ENCODE results near the gene RPUSD4. TPM values are rescaled to one million over a fixed set of nuclear protein-coding genes. Genes with fewer than 3 reads are reported as not detected.
"Not testable (repeated sequence)": the region's sequence is repeated elsewhere in the genome, so short reads cannot be mapped to it uniquely, and the experiment has no call there.

RPUSD4 gene
- polyA plus RNA-seq, 1 of the 3 experiments (the other 2 are of a cell fraction): 18.0 TPM

DNA sequence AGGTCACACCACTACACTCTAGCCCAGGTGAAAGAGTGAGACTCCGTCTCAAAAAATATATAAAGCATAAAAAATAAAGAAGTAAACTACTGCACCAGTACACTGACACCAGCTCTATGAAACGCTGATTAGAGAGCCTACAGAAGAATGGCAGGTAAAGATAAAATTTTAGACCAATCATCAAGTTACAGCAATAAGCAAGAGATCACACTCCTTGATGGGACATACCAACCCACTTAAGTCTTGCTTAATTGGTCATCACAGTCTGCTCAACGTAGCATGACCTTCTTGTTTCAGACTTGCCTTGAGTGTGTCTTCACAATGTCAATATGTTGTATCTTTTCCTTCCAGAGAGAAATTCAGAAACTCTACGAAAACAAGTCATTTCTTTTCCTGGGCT lies 44.8 kb upstream of the RPUSD4 start:
- H3K9me2 ChIP-seq: no peaks in the 10 kb centered on the region
- WGBS (ENCODE audit: low lambda C conversion rate): 94% methylated on average over 4 of the region's 4 CpGs
- H4K20me1 ChIP-seq (ENCODE audit: insufficient read depth): no peaks in the 10 kb centered on the region
- DNase-seq: no peak
- H3K4me2 ChIP-seq: no peak overlapping the region
- no peak overlapping the region for H3K9ac ChIP-seq
- H3K9me3 ChIP-seq: no peaks in the 10 kb centered on the region
- ChIA-PET CTCF (no interaction called here), POLR2A (no interaction called here)
- H2AFZ ChIP-seq (ENCODE audit: low read depth): no peak overlapping the region
- no peak for TF ChIP-seq MAX (IDR thresholded peaks at IDR 0.05; ENCODE audit: low read depth)
- TF ChIP-seq, protein P1, sequence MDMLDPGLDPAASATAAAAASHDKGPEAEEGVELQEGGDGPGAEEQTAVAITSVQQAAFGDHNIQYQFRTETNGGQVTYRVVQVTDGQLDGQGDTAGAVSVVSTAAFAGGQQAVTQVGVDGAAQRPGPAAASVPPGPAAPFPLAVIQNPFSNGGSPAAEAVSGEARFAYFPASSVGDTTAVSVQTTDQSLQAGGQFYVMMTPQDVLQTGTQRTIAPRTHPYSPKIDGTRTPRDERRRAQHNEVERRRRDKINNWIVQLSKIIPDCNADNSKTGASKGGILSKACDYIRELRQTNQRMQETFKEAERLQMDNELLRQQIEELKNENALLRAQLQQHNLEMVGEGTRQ (IDR thresholded peaks at IDR 0.05; ENCODE audit: borderline replicate concordance, low read depth, low read length): no peak
- TF ChIP-seq, protein P2, sequence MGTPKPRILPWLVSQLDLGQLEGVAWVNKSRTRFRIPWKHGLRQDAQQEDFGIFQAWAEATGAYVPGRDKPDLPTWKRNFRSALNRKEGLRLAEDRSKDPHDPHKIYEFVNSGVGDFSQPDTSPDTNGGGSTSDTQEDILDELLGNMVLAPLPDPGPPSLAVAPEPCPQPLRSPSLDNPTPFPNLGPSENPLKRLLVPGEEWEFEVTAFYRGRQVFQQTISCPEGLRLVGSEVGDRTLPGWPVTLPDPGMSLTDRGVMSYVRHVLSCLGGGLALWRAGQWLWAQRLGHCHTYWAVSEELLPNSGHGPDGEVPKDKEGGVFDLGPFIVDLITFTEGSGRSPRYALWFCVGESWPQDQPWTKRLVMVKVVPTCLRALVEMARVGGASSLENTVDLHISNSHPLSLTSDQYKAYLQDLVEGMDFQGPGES (IDR thresholded peaks at IDR 0.05; ENCODE audit: low read depth, low read length): no peak
- no peak for TF ChIP-seq MXI1 (IDR thresholded peaks at IDR 0.05; ENCODE audit: low read depth, low read length)
- no peak for TF ChIP-seq PBX3 (IDR thresholded peaks at IDR 0.05)
- no peak for TF ChIP-seq RCOR1 (IDR thresholded peaks at IDR 0.05; ENCODE audit: low read length)
- TF ChIP-seq POLR2AphosphoS5 (IDR thresholded peaks at IDR 0.05; ENCODE audit: low read depth, low read length): no peak
- TF ChIP-seq ELF1 (IDR thresholded peaks at IDR 0.05): no peak
- no peak for TF ChIP-seq RXRA (IDR thresholded peaks at IDR 0.05; ENCODE audit: borderline replicate concordance, low read depth)
- TF ChIP-seq RFX5 (IDR thresholded peaks at IDR 0.05; ENCODE audit: low read length): no peak
- no peak for TF ChIP-seq SMC3 (IDR thresholded peaks at IDR 0.05; ENCODE audit: low read depth, low read length)
- TF ChIP-seq, protein P3, sequence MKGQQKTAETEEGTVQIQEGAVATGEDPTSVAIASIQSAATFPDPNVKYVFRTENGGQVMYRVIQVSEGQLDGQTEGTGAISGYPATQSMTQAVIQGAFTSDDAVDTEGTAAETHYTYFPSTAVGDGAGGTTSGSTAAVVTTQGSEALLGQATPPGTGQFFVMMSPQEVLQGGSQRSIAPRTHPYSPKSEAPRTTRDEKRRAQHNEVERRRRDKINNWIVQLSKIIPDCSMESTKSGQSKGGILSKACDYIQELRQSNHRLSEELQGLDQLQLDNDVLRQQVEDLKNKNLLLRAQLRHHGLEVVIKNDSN (IDR thresholded peaks at IDR 0.05; ENCODE audit: borderline replicate concordance, low read depth): no peak
- TF ChIP-seq NRF1 (IDR thresholded peaks at IDR 0.05; ENCODE audit: low read depth, low read length): no peak
- TF ChIP-seq EZH2phosphoT487 (IDR thresholded peaks at IDR 0.05; ENCODE audit: borderline replicate concordance, low read depth): no peak
- no peak for TF ChIP-seq ZBTB33 (IDR thresholded peaks at IDR 0.05; ENCODE audit: borderline replicate concordance, low read depth)
- no peaks in the 10 kb centered on the region for H3K27me3 ChIP-seq (ENCODE audit: insufficient read depth)
- no peaks in the 10 kb centered on the region for H3K79me2 ChIP-seq (ENCODE audit: insufficient read depth)
- H3K36me3 ChIP-seq (replicated peaks in 1 of 2; ENCODE audit: control insufficient read depth in 1 of 2, insufficient read depth in 2 of 2, low read length in 1 of 2): peaks cover 23 to 37% of the 10 kb centered on the region in 2 experiments
- H3F3A ChIP-seq (replicated peaks; ENCODE audit: insufficient read depth): peaks cover 23% of the 10 kb centered on the region
- no peak overlapping the region for H3K27ac ChIP-seq (ENCODE audit: low read depth in 2 of 2, low read length in 1 of 2)
- peaks cover 3 to 8% of the 10 kb centered on the region in 2 experiments; a peak in 3 of 4 replicates for H3K4me1 ChIP-seq (ENCODE audit: control insufficient read depth in 1 of 2, insufficient read depth in 2 of 2, low read depth in 1 of 2, low read length in 1 of 2)
- no peak overlapping the region for H3K4me3 ChIP-seq (ENCODE audit: low read depth in 2 of 2, low read length in 1 of 2)

DNA sequence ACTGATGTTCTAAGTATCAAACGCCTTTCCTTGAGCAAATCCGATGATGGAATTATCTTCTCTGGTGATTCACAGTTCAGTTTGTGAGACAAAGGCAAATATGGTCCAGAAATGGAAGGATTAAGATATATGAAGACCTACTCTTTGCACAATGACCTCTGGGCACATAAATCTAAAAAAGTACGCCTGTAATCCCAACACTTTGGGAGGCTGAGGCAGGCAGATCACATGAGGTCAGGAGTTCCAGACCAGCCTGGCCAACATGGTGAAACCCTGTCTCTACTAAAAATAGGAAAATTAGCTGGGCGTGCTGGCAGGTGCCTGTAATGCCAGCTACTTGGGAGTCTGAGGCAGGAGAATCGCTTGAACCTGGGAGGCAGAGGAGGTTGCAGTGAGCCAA lies 44.1 kb upstream of the RPUSD4 start:
- POLR2A ChIA-PET; H3K27me3 ChIP-seq (ENCODE audit: insufficient read depth); H3K9me2 ChIP-seq; CTCF ChIA-PET; H3K27ac ChIP-seq (ENCODE audit: low read depth in 2 of 2, low read length in 1 of 2); H2AFZ ChIP-seq (ENCODE audit: low read depth); DNase-seq; H3K79me2 ChIP-seq (ENCODE audit: insufficient read depth); H3K4me3 ChIP-seq (ENCODE audit: low read depth in 2 of 2, low read length in 1 of 2); H3K4me1 ChIP-seq (ENCODE audit: control insufficient read depth in 1 of 2, insufficient read depth in 2 of 2, low read depth in 1 of 2, low read length in 1 of 2); H3K4me2 ChIP-seq; H4K20me1 ChIP-seq (ENCODE audit: insufficient read depth); H3K9ac ChIP-seq; H3K9me3 ChIP-seq: not testable (repeated sequence)
- WGBS (ENCODE audit: low lambda C conversion rate): 95% methylated on average over 5 of the region's 5 CpGs
- Histone ChIP-seq H3F3A (replicated peaks; ENCODE audit: insufficient read depth) (peaks cover 20% of the 10 kb centered on the region), H3K36me3 (replicated peaks in 1 of 2; ENCODE audit: control insufficient read depth in 1 of 2, insufficient read depth in 2 of 2, low read length in 1 of 2) (peaks cover 16 to 34% of the 10 kb centered on the region in 2 experiments)

All from SK-N-SH (cell line).